LoVo (cell line): ENCODE results near the gene C2.

Source experiments
- DNase-seq: peaks from one replicate; pipeline ENCODE4 v3.0.0-alpha.2; 2016; ENCODE audit warnings: low spot score

The C2 gene

GRCh38 chr6:31927242-31927862 lies at the start of gene C2:
C2 (plus strand) TSS chr6:31927717; CDS start chr6:31927753, 36 bp downstream.
- DNase-seq: no peak

GRCh38 chr6:31878222-31878621 lies 49.3 kb upstream of the C2 start:
- DNase-seq: no peak

GRCh38 chr6:31878726-31879125 lies 48.8 kb upstream of the C2 start, which contains the start of gene SLC44A4:
SLC44A4 (minus strand) TSS chr6:31878997; CDS start chr6:31878980, 17 bp downstream.
- no peak for DNase-seq

GRCh38 chr6:31879143-31879542 lies 48.4 kb upstream of the C2 start:
- no peak for DNase-seq

- DNase-seq: no peak
Observed at GRCh38 chr6:31879901-31880300, 47.6 kb upstream of the C2 start.

- no peak for DNase-seq
Observed at GRCh38 chr6:31880616-31881015, 46.9 kb upstream of the C2 start.

GRCh38 chr6:31881136-31881859 lies 46.2 kb upstream of the C2 start:
- no peak for DNase-seq

- no peak for DNase-seq
Observed at GRCh38 chr6:31882344-31882743, 45.2 kb upstream of the C2 start.

- DNase-seq: no peak
Observed at GRCh38 chr6:31883676-31884075, 43.8 kb upstream of the C2 start.

- DNase-seq: no peak
Observed at GRCh38 chr6:31884528-31885035, 42.9 kb upstream of the C2 start.

- no peak for DNase-seq
Observed at GRCh38 chr6:31886541-31886991, 41.0 kb upstream of the C2 start.

GRCh38 chr6:31887173-31888007 lies 40.1 kb upstream of the C2 start:
- DNase-seq: no peak

GRCh38 chr6:31888276-31889258 lies 39.0 kb upstream of the C2 start:
- no peak for DNase-seq

GRCh38 chr6:31889331-31889972 lies 38.1 kb upstream of the C2 start:
- no peak for DNase-seq

GRCh38 chr6:31892821-31893220 lies 34.7 kb upstream of the C2 start:
- no peak for DNase-seq

GRCh38 chr6:31896493-31896855 lies 31.0 kb upstream of the C2 start:
- DNase-seq: no peak

GRCh38 chr6:31896856-31897611 lies 30.5 kb upstream of the C2 start:
- no peak for DNase-seq

- peak; percentile 84 for DNase-seq
Observed at GRCh38 chr6:31897612-31898382, 29.7 kb upstream of the C2 start, which contains the start of gene EHMT2. EHMT2 (minus strand) TSS chr6:31897698; CDS start chr6:31897677, 21 bp downstream.

GRCh38 chr6:31898383-31899011 lies 29.0 kb upstream of the C2 start:
- DNase-seq: peak; percentile 68
